IMR-90 (cell line): ENCODE results near the gene CXCL16.

Experiments used
- CHD1 ChIP-seq: IDR thresholded peaks from 2 replicates; pipeline ENCODE4 v1.6.1; 2012; ENCODE audit warnings: low read depth, low read length, improper control_type of control experiment
- TF ChIP-seq, protein P1 (sequence below): conservative IDR thresholded peaks from 2 replicates; pipeline ENCODE4 v1.5.1; 2012; ENCODE audit warnings: mild to moderate bottlenecking, low read depth, low read length, improper control_type of control experiment

DNA sequence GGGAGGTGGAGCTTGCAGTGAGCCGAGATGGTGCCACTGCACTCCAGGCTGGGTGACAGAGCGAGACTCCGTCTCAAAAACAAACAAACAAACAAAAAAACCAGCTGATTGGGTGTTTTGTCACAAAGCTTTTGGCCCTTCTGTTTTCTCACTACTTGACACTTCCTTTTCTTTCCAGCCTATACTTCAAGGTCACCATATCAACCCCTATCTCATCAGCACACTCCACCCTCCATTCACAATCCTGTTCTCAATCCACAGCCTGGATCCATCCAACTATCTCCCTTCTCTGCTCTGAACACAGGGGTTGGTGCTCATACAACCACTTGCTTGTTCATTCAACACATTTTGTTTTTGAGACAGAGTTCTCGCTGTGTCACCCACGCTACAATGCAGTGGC is 15.1 kb downstream of the CXCL16 start:
- TF ChIP-seq, protein P1, sequence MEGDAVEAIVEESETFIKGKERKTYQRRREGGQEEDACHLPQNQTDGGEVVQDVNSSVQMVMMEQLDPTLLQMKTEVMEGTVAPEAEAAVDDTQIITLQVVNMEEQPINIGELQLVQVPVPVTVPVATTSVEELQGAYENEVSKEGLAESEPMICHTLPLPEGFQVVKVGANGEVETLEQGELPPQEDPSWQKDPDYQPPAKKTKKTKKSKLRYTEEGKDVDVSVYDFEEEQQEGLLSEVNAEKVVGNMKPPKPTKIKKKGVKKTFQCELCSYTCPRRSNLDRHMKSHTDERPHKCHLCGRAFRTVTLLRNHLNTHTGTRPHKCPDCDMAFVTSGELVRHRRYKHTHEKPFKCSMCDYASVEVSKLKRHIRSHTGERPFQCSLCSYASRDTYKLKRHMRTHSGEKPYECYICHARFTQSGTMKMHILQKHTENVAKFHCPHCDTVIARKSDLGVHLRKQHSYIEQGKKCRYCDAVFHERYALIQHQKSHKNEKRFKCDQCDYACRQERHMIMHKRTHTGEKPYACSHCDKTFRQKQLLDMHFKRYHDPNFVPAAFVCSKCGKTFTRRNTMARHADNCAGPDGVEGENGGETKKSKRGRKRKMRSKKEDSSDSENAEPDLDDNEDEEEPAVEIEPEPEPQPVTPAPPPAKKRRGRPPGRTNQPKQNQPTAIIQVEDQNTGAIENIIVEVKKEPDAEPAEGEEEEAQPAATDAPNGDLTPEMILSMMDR: no peak
- no peak for TF ChIP-seq CHD1
